Neuronal stem cell (in vitro differentiated cells): ENCODE results near the gene CCDC148.
"Not testable (repeated sequence)": the region's sequence is repeated elsewhere in the genome, so short reads cannot be mapped to it uniquely, and the experiment has no call there.

ENCODE experiments used
- DNase-seq: peaks from one replicate; pipeline ENCODE4 v3.0.0-alpha.2; 2013; ENCODE audit warnings: low spot score
- H2AFZ ChIP-seq: one replicate; pipeline ENCODE4 v1.6.1; 2013; ENCODE audit warnings: mild to moderate bottlenecking, low read length, inconsistent platforms
- H2AK5ac ChIP-seq: 2 replicates; pipeline ENCODE4 v1.6.1; 2013; ENCODE audit warnings: low read depth, mild to moderate bottlenecking, inconsistent platforms, low read length, moderate library complexity, mixed read lengths
- H2BK120ac ChIP-seq: 2 replicates; pipeline ENCODE4 v1.6.1; 2013; ENCODE audit warnings: low read depth, mild to moderate bottlenecking, inconsistent platforms, low read length, moderate library complexity, mixed read lengths
- H2BK12ac ChIP-seq: one replicate; pipeline ENCODE4 v1.6.1; 2013; ENCODE audit warnings: low read length, inconsistent platforms
- H2BK15ac ChIP-seq: 2 replicates; pipeline ENCODE4 v1.6.1; 2013; ENCODE audit warnings: mild to moderate bottlenecking, low read length, inconsistent platforms, mixed read lengths
- H2BK5ac ChIP-seq: one replicate; pipeline ENCODE4 v1.6.1; 2013; ENCODE audit warnings: inconsistent platforms, mild to moderate bottlenecking, low read length, moderate library complexity
- H3K14ac ChIP-seq: one replicate; pipeline ENCODE4 v1.6.1; 2013; ENCODE audit warnings: low read length, inconsistent platforms
- H3K18ac ChIP-seq: 2 replicates; pipeline ENCODE4 v1.6.1; 2013; ENCODE audit warnings: low read length, inconsistent platforms
- H3K23ac ChIP-seq: 2 replicates; pipeline ENCODE4 v1.6.1; 2013; ENCODE audit warnings: low read depth, mild to moderate bottlenecking, mixed read lengths, low read length, inconsistent platforms; ENCODE audit not compliant: poor library complexity
- H3K27ac ChIP-seq: replicated peaks from 3 replicates; pipeline ENCODE4 v1.5.1; 2013; ENCODE audit warnings: low read length, inconsistent platforms
- H3K27me3 ChIP-seq, 3 experiments: 2 replicates each; pipeline ENCODE4 v1.6.1; 2013; ENCODE audit warnings: low read length in 3 of 3, mild to moderate bottlenecking in 2 of 3, inconsistent platforms in 1 of 3, low read depth in 1 of 3, mixed read lengths in 1 of 3, moderate library complexity in 1 of 3; ENCODE audit not compliant: control insufficient read depth in 3 of 3, insufficient read depth in 3 of 3
- H3K36me3 ChIP-seq, 2 donors: replicated peaks in 1 of 2; 2 replicates each; pipeline ENCODE4 v1.6.1; 2013; ENCODE audit warnings: low read length in 2 of 2; ENCODE audit not compliant: control insufficient read depth in 2 of 2, insufficient read depth in 2 of 2
- H3K4ac ChIP-seq: 2 replicates; pipeline ENCODE4 v1.6.1; 2013; ENCODE audit warnings: inconsistent platforms, mild to moderate bottlenecking, low read length, moderate library complexity
- H3K4me1 ChIP-seq, 2 donors: 1 replicate in 1 of 2; 2 replicates in 1 of 2; pipeline ENCODE4 v1.6.1; 2013; ENCODE audit warnings: low read length in 2 of 2, low read depth in 1 of 2; ENCODE audit not compliant: control insufficient read depth in 2 of 2, insufficient read depth in 1 of 2
- H3K4me2 ChIP-seq: one replicate; pipeline ENCODE4 v1.6.1; 2013; ENCODE audit warnings: mild to moderate bottlenecking, low read length, inconsistent platforms; ENCODE audit not compliant: insufficient read depth, poor library complexity, severe bottlenecking
- H3K4me3 ChIP-seq, 2 donors: 2 replicates each; pipeline ENCODE4 v1.5.1; 2013; ENCODE audit warnings: low read length in 2 of 2, mild to moderate bottlenecking in 2 of 2, inconsistent platforms in 1 of 2, moderate library complexity in 1 of 2
- H3K79me1 ChIP-seq: one replicate; pipeline ENCODE4 v1.6.1; 2013; ENCODE audit warnings: low read depth, mild to moderate bottlenecking, inconsistent platforms, low read length, moderate library complexity
- H3K9ac ChIP-seq: one replicate; pipeline ENCODE4 v1.6.1; 2013; ENCODE audit warnings: mild to moderate bottlenecking, low read depth, low read length, inconsistent platforms; ENCODE audit not compliant: poor library complexity
- H3K9me3 ChIP-seq, 2 donors: replicated peaks in 1 of 2; 2 replicates each; pipeline versions ENCODE3 to v1.6.1; 2013; ENCODE audit warnings: low read length in 2 of 2, mild to moderate bottlenecking in 2 of 2, inconsistent platforms in 1 of 2, low read depth in 1 of 2, mixed read lengths in 1 of 2, moderate library complexity in 1 of 2; ENCODE audit not compliant: control insufficient read depth in 2 of 2, insufficient read depth in 1 of 2
- H4K8ac ChIP-seq: one replicate; pipeline ENCODE4 v1.6.1; 2013; ENCODE audit warnings: low read depth, mild to moderate bottlenecking, inconsistent platforms, low read length, moderate library complexity
- H4K91ac ChIP-seq: one replicate; pipeline ENCODE4 v1.6.1; 2013; ENCODE audit warnings: low read length, low read depth, mild to moderate bottlenecking, inconsistent platforms; ENCODE audit not compliant: poor library complexity
- WGBS, 2 donors: extraction: QIAGEN DNeasy Blood & Tissue Kit; methylation state at CpG; one replicate each; pipeline ENCODE4 v1.1.7; 2013; ENCODE audit warnings: missing lambda C conversion rate in 2 of 2, mixed read lengths in 1 of 2; ENCODE audit not compliant: insufficient read length in 2 of 2, insufficient replicate concordance in 1 of 2; ENCODE audit errors: extremely low coverage in 2 of 2; 5-methylcytosine and 5-hydroxymethylcytosine counted together

CCDC148 gene

GRCh38 chr2:158232476-158232875 lies 224.1 kb downstream of the CCDC148 start:
- H3K9me3 ChIP-seq, result no peaks in the 10 kb centered on the region
- no peak overlapping the region for H3K27ac ChIP-seq
- no peak overlapping the region for H3K4ac ChIP-seq
- H3K23ac ChIP-seq, result no peak overlapping the region
- no peak overlapping the region for H3K14ac ChIP-seq
- no CpG with 5 or more reads among the region's 1 CpG for WGBS, 2 donors
- H4K8ac ChIP-seq, result no peak overlapping the region
- no peaks in the 10 kb centered on the region for H3K36me3 ChIP-seq
- no peak overlapping the region for H2BK120ac ChIP-seq
- no peak overlapping the region for H3K9ac ChIP-seq
- H3K27me3 ChIP-seq, result no peaks in the 10 kb centered on the region
- DNase-seq, result no peak
- no peaks in the 10 kb centered on the region for H3K79me1 ChIP-seq
- no peak overlapping the region for H2BK5ac ChIP-seq
- H2BK12ac ChIP-seq, result no peak overlapping the region
- no peak overlapping the region for H4K91ac ChIP-seq
- no peak overlapping the region for H2AFZ ChIP-seq
- no peak overlapping the region for H3K4me2 ChIP-seq
- H2BK15ac ChIP-seq, result no peak overlapping the region
- H3K4me3 ChIP-seq, result no peak overlapping the region
- H2AK5ac ChIP-seq, result no peak overlapping the region
- H3K4me1 ChIP-seq, result no peaks in the 10 kb centered on the region
- H3K18ac ChIP-seq, result no peak overlapping the region

DNA sequence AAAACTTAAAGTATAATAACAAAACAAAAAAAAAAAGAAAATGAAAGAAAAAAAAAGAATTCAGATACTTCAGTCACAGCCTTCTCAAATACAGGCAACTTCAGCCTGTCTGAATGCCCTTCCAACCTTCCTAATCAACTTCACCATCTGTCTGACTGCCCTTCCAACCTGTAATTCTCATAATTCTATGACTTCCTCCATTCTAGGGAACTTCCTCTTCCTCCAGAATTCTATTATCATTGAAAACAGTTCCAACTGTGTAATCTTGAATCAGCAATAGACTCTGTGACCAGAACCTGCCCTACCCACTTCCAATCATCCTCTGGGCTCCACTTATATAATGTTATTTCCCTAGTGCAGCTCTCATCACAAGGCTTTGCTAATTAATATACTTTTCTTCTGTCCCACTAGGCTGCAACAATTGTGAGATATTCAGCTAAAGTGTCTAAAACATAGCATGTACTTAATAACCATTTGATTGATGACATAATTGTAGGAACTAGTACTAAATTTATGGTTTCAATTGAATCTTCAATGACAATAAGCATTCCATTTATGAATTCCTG lies 227.5 kb downstream of the CCDC148 start:
- no peak for DNase-seq
- H3K4me2 ChIP-seq, result no peak overlapping the region
- no peaks in the 10 kb centered on the region for H3K27me3 ChIP-seq
- no peak overlapping the region for H3K27ac ChIP-seq
- H3K23ac ChIP-seq, result no peak overlapping the region
- no peak overlapping the region for H3K9ac ChIP-seq
- no peak overlapping the region for H2BK120ac ChIP-seq
- no peak overlapping the region for H2BK15ac ChIP-seq
- no peaks in the 10 kb centered on the region for H3K79me1 ChIP-seq
- H4K8ac ChIP-seq, result no peak overlapping the region
- H3K4me1 ChIP-seq, result no peaks in the 10 kb centered on the region
- H3K18ac ChIP-seq, result no peak overlapping the region
- H4K91ac ChIP-seq, result no peak overlapping the region
- no peaks in the 10 kb centered on the region for H3K9me3 ChIP-seq
- H3K4me3 ChIP-seq, result no peak overlapping the region
- H3K4ac ChIP-seq, result no peak overlapping the region
- no peaks in the 10 kb centered on the region for H3K36me3 ChIP-seq
- no peak overlapping the region for H2BK5ac ChIP-seq
- H3K14ac ChIP-seq, result no peak overlapping the region
- H2AFZ ChIP-seq, result no peak overlapping the region
- H2BK12ac ChIP-seq, result no peak overlapping the region
- H2AK5ac ChIP-seq, result no peak overlapping the region

DNA sequence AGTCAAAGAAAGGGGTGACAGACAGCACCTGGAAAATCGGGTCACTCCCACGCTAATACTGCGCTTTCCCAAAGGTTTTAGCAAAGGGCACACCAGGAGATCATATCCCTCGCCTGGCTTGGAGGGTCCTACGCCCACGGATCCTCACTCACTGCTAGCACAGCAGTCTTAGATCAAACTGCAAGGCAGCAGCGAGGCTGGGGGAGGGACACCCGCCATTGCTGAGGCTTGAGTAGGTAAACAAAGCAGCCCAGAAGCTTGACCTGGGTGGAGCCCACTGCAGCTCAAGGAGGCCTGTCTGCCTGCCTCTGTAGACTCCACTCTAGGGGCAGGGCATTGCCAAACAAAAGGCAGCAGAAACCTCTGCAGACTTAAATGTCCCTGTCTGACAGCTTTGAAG lies 233.5 kb downstream of the CCDC148 start:
- H3K36me3 ChIP-seq, H2BK15ac ChIP-seq, DNase-seq, H3K27ac ChIP-seq, H4K8ac ChIP-seq, H3K27me3 ChIP-seq, H4K91ac ChIP-seq, H3K4me3 ChIP-seq, H3K4me1 ChIP-seq, H3K4me2 ChIP-seq, H2BK12ac ChIP-seq, H3K9me3 ChIP-seq, H3K79me1 ChIP-seq, H2BK120ac ChIP-seq, H3K14ac ChIP-seq, H3K23ac ChIP-seq, H3K18ac ChIP-seq, H2BK5ac ChIP-seq, H2AK5ac ChIP-seq, H3K9ac ChIP-seq, H3K4ac ChIP-seq: not testable (repeated sequence)
- WGBS, 2 donors, result no CpG with 5 or more reads among the region's 8 CpGs
- H2AFZ ChIP-seq, result peak overlapping the region; percentile 45

GRCh38 chr2:158221063-158222020 lies 235.2 kb downstream of the CCDC148 start:
- Histone ChIP-seq H3K4ac (no peak overlapping the region), H3K4me3 (no peak overlapping the region), H3K9ac (no peak overlapping the region), H2AFZ (no peak overlapping the region), H2BK12ac (no peak overlapping the region), H3K27ac (no peak overlapping the region), H3K36me3 (no peaks in the 10 kb centered on the region), H2BK5ac (no peak overlapping the region), H2BK15ac (no peak overlapping the region), H3K14ac (no peak overlapping the region), H3K4me2 (no peak overlapping the region), H4K8ac (no peak overlapping the region), H3K27me3 (no peaks in the 10 kb centered on the region), H3K79me1 (no peaks in the 10 kb centered on the region), H3K9me3 (peaks cover 0 to 5% of the 10 kb centered on the region in 2 donors), H4K91ac (no peak overlapping the region), H3K23ac (no peak overlapping the region), H2BK120ac (no peak overlapping the region), H3K4me1 (no peaks in the 10 kb centered on the region), H3K18ac (no peak overlapping the region), H2AK5ac (no peak overlapping the region)
- WGBS, 2 donors, result no CpG with 5 or more reads among the region's 4 CpGs
- DNase-seq, result no peak
